Effector memory CD4-positive, alpha-beta T cell (primary cell): ENCODE results near the gene GRP.

Experiments used
- DNase-seq, 3 donors: peaks; one replicate each; pipeline ENCODE4 v3.0.0-alpha.2; 2020
- H3K27ac ChIP-seq: 2 replicates; pipeline ENCODE4 v1.7.0; 2013; ENCODE audit warnings: mild to moderate bottlenecking, low read length, moderate library complexity; ENCODE audit not compliant: insufficient read depth, poor library complexity, severe bottlenecking
- H3K27me3 ChIP-seq: replicated peaks from 2 replicates; pipeline ENCODE4 v1.7.0; 2013; ENCODE audit warnings: mild to moderate bottlenecking, low read length; ENCODE audit not compliant: insufficient read depth, control insufficient read depth, poor library complexity, severe bottlenecking
- H3K36me3 ChIP-seq: 2 replicates; pipeline ENCODE4 v1.7.0; 2013; ENCODE audit warnings: mild to moderate bottlenecking, low read length, moderate library complexity; ENCODE audit not compliant: control insufficient read depth, insufficient read depth
- H3K4me1 ChIP-seq: 2 replicates; pipeline ENCODE4 v1.7.0; 2013; ENCODE audit warnings: low read length, mild to moderate bottlenecking; ENCODE audit not compliant: control insufficient read depth, insufficient read depth, poor library complexity, severe bottlenecking
- H3K4me3 ChIP-seq: 2 replicates; pipeline ENCODE4 v1.7.0; 2013; ENCODE audit warnings: low read length, low read depth, mild to moderate bottlenecking; ENCODE audit not compliant: insufficient read depth, poor library complexity, severe bottlenecking
- H3K9me3 ChIP-seq: 2 replicates; pipeline ENCODE4 v1.7.0; 2013; ENCODE audit warnings: mild to moderate bottlenecking, low read length, moderate library complexity; ENCODE audit not compliant: control insufficient read depth

Gene GRP

GRCh38 chr18:59266459-59266858, 46.5 kb downstream of the GRP start:
- no peak for DNase-seq
- H3K27me3 ChIP-seq = peaks cover 46% of the 10 kb centered on the region
- peaks cover 12% of the 10 kb centered on the region for H3K4me1 ChIP-seq
- no peaks in the 10 kb centered on the region for H3K36me3 ChIP-seq
- H3K27ac ChIP-seq = no peak overlapping the region
- no peak overlapping the region for H3K4me3 ChIP-seq
- no peaks in the 10 kb centered on the region for H3K9me3 ChIP-seq

- DNase-seq = no peak
- Histone ChIP-seq H3K27me3 (peaks cover 51% of the 10 kb centered on the region), H3K9me3 (no peaks in the 10 kb centered on the region), H3K4me1 (peaks cover 12% of the 10 kb centered on the region), H3K4me3 (no peak overlapping the region), H3K27ac (no peak overlapping the region), H3K36me3 (no peaks in the 10 kb centered on the region)
Observed at GRCh38 chr18:59266886-59267502, 47.0 kb downstream of the GRP start.

- H3K36me3 ChIP-seq = no peaks in the 10 kb centered on the region
- H3K4me1 ChIP-seq = peaks cover 16% of the 10 kb centered on the region
- DNase-seq = no peak
- H3K4me3 ChIP-seq = no peak overlapping the region
- H3K27ac ChIP-seq = no peak overlapping the region
- peaks cover 57% of the 10 kb centered on the region for H3K27me3 ChIP-seq
- H3K9me3 ChIP-seq = no peaks in the 10 kb centered on the region
Observed at GRCh38 chr18:59267503-59268126, 47.7 kb downstream of the GRP start.

- Histone ChIP-seq H3K9me3 (no peaks in the 10 kb centered on the region), H3K4me1 (peaks cover 22% of the 10 kb centered on the region), H3K27me3 (peaks cover 63% of the 10 kb centered on the region), H3K27ac (no peak overlapping the region), H3K4me3 (no peak overlapping the region), H3K36me3 (no peaks in the 10 kb centered on the region)
- DNase-seq = no peak
Observed at GRCh38 chr18:59268127-59268720, 48.3 kb downstream of the GRP start.

- Histone ChIP-seq H3K36me3 (no peaks in the 10 kb centered on the region), H3K27ac (no peak overlapping the region), H3K9me3 (no peaks in the 10 kb centered on the region), H3K4me3 (no peak overlapping the region), H3K4me1 (peaks cover 27% of the 10 kb centered on the region), H3K27me3 (peaks cover 69% of the 10 kb centered on the region)
- no peak for DNase-seq
Observed at GRCh38 chr18:59268721-59269562, 49.0 kb downstream of the GRP start.

- Histone ChIP-seq H3K27me3 (peaks cover 76% of the 10 kb centered on the region), H3K36me3 (no peaks in the 10 kb centered on the region), H3K27ac (no peak overlapping the region), H3K9me3 (no peaks in the 10 kb centered on the region), H3K4me1 (peaks cover 26% of the 10 kb centered on the region), H3K4me3 (no peak overlapping the region)
- DNase-seq = no peak
Observed at GRCh38 chr18:59269563-59270119, 49.7 kb downstream of the GRP start.

GRCh38 chr18:59270689-59271257, 50.8 kb downstream of the GRP start:
- Histone ChIP-seq H3K27ac (no peak overlapping the region), H3K9me3 (no peaks in the 10 kb centered on the region), H3K4me1 (peaks cover 21% of the 10 kb centered on the region), H3K4me3 (no peak overlapping the region), H3K36me3 (no peaks in the 10 kb centered on the region), H3K27me3 (peaks cover 73% of the 10 kb centered on the region)
- no peak for DNase-seq

GRCh38 chr18:59271606-59272220, 51.8 kb downstream of the GRP start:
- H3K36me3 ChIP-seq = no peaks in the 10 kb centered on the region
- H3K27me3 ChIP-seq = peaks cover 67% of the 10 kb centered on the region
- peaks cover 21% of the 10 kb centered on the region for H3K4me1 ChIP-seq
- no peaks in the 10 kb centered on the region for H3K9me3 ChIP-seq
- H3K27ac ChIP-seq = no peak overlapping the region
- no peak for DNase-seq
- no peak overlapping the region for H3K4me3 ChIP-seq

- H3K36me3 ChIP-seq = no peaks in the 10 kb centered on the region
- peaks cover 63% of the 10 kb centered on the region for H3K27me3 ChIP-seq
- peak overlapping the region; percentile 17 for H3K4me3 ChIP-seq
- peaks cover 21% of the 10 kb centered on the region for H3K4me1 ChIP-seq
- no peak for DNase-seq
- no peak overlapping the region for H3K27ac ChIP-seq
- no peaks in the 10 kb centered on the region for H3K9me3 ChIP-seq
Observed at GRCh38 chr18:59272221-59272888, 52.4 kb downstream of the GRP start.
